ENCODE data around the gene PCK1. TPM values are rescaled to one million over a fixed set of nuclear protein-coding genes. Genes with fewer than 3 reads are reported as not detected.
A peak's percentile ranks its signal among the peaks of the same experiment; 100 is the strongest.

PCK1 gene
- total RNA-seq, 5 donors from 2014 or later (not counting 1 experiment from before 2014, with no cell fraction given): 0.25 to 0.53 (median 0.26) TPM; not detected in 2

DNA sequence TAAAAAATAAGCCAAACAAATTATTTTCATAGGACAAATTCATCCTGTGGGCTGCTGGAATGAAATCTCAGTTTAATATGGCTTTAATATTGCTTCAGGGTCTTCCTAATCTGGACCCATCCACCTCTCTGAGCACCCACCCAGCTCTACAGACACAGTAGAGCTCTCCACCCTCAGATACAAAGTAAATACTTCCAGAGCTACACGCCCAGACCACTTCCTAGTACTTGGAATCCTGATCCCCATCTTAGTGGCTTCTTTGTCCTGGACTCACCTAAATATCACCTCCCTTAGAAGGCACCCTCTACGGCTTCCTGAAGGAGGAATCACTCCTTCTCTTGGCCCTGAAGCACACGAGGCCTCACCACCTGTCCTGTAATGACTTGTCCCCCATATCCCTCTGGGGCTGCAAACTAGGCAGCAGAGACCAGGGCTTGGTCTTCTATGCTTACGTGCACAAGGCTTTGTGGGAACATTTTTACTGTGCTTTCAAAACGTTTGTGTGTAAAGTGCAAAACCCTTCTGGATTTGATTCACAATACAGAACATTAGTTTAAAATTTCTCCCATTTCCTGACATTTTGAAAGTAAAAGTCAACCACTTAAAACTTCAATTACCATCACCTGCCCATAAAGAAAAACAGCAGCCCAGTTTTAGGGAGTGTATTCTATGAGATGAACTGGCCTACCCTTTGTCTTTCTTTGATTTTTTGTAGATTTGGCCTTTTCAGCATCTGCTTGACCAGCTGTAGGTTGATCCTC, 38.4 kb upstream of the PCK1 start:
- CTCF ChIA-PET: no interaction called here
- POLR2A ChIA-PET: interaction anchor here in 1 of 2 donors (0.5 kb wide), 1 partner anchor 77 kb away, joined by 10 read pairs; no protein-coding TSS in a partner anchor
- no peak for DNase-seq
- Mint-ChIP-seq H3K27me3 (no peaks in the 10 kb centered on the region), H3K36me3 (no peaks in the 10 kb centered on the region), H3K27ac (no peak overlapping the region), H3K9me3 (no peaks in the 10 kb centered on the region), H3K4me1 (peaks cover 8 to 16% (median 11%) of the 10 kb centered on the region in 3 donors), H3K4me3 (no peak overlapping the region)
- Histone ChIP-seq H3K36me3 (ENCODE audit: control insufficient read depth in 2 of 2, extremely low read depth in 1 of 2, insufficient read depth in 1 of 2, low read length in 1 of 2) (no peaks in the 10 kb centered on the region), H3K27ac (ENCODE audit: low read length) (no peak overlapping the region), H3K27me3 (replicated peaks in 1 of 2; ENCODE audit: control insufficient read depth in 2 of 2, extremely low read depth in 1 of 2, insufficient read depth in 2 of 2, low read length in 1 of 2) (peaks cover 0 to 8% of the 10 kb centered on the region in 2 experiments), H3K9me3 (no peaks in the 10 kb centered on the region), H3K4me1 (ENCODE audit: control insufficient read depth in 1 of 2, extremely low read depth in 1 of 2, insufficient read depth in 2 of 2, low read length in 2 of 2) (no peaks in the 10 kb centered on the region), H3K4me3 (ENCODE audit: control insufficient read depth in 1 of 2, extremely low read depth in 1 of 2, low read length in 1 of 2) (no peak overlapping the region)
- no peak for ATAC-seq (replicated peaks in 1 of 4)
- WGBS (ENCODE audit: insufficient coverage): 48% methylated on average over 4 of the region's 5 CpGs

DNA sequence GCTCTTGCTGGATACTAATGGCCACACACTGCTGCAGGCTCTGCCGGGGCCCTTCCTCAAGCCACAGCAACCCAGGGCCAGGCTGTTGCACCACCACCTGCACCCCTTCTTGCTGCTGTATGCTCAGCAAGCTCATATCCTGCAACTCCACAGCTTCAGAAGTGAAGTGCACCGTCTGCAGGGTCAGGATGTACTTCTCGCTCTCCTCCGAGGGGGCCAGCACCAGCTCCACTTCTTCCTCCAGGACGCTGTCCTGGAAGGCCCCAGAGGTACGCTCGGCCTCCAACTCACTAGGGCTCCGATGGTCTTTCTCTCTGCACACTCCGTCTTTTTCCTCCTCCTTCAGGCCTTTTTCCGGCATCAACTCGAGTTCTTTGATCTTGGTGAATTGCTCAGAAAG, 37.1 kb upstream of the PCK1 start:
- H3K4me3 ChIP-seq (ENCODE audit: control insufficient read depth in 1 of 2, extremely low read depth in 1 of 2, low read length in 1 of 2): no peak overlapping the region
- Mint-ChIP-seq H3K9me3 (no peaks in the 10 kb centered on the region), H3K27me3 (no peaks in the 10 kb centered on the region), H3K27ac (no peak overlapping the region), H3K4me1 (peaks cover 8 to 16% (median 11%) of the 10 kb centered on the region in 3 donors), H3K36me3 (no peaks in the 10 kb centered on the region), H3K4me3 (no peak overlapping the region)
- DNase-seq (no peak), ATAC-seq (replicated peaks in 1 of 4) (no peak)
- 97% methylated on average over 9 of the region's 11 CpGs for WGBS (ENCODE audit: insufficient coverage)
- H3K36me3 ChIP-seq (ENCODE audit: control insufficient read depth in 2 of 2, extremely low read depth in 1 of 2, insufficient read depth in 1 of 2, low read length in 1 of 2): no peaks in the 10 kb centered on the region
- ChIA-PET CTCF (no interaction called here), POLR2A (no interaction called here)
- no peak overlapping the region for H3K27ac ChIP-seq (ENCODE audit: low read length)
- no peaks in the 10 kb centered on the region for H3K9me3 ChIP-seq
- H3K27me3 ChIP-seq (replicated peaks in 1 of 2; ENCODE audit: control insufficient read depth in 2 of 2, extremely low read depth in 1 of 2, insufficient read depth in 2 of 2, low read length in 1 of 2): peaks cover 0 to 8% of the 10 kb centered on the region in 2 experiments
- H3K4me1 ChIP-seq (ENCODE audit: control insufficient read depth in 1 of 2, extremely low read depth in 1 of 2, insufficient read depth in 2 of 2, low read length in 2 of 2): no peaks in the 10 kb centered on the region

DNA sequence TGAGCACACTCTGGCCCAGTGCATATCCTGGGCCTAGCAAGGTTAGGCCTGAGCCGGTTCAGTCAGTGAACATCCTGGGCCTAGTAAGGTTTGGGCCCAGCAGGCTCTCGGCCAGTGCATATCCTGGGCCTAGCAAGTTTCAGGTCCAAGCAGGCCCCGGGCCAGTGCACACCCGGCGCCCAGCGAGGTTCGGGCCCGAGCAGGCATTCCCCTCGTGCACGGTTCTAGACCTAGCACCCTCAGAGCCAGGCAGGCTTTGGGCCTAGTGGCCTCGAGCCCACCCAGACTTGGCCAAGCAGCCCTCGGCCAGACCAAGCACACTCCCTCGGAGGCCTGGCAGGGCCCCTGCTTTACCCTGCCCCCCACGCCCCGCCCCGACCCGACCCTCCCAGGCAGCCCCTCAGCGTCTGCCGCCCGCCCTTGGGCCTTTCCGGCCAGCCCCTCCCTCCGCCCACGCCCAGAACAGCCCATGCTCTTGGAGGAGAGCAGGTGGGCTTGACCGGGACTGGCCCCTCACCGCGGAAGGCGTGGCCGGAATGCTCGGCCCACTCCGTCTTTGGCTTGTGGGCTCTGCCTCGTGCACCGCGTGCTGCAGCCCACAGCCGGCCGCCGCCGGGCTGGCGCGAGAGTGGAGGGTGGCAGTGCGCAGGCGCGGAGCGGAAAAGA, 36.3 kb upstream of the PCK1 start, which contains the start of gene CTCFL:
TSS of gene CTCFL (minus strand) at position 630 of the 666 bp plus-strand sequence. CDS start 935 bp downstream, outside the sequence.
- 89% methylated on average over 25 of the region's 43 CpGs for WGBS (ENCODE audit: insufficient coverage)
- no peak within 1 kb of the TSS for H3K4me3 Mint-ChIP-seq
- H3K27me3 ChIP-seq (replicated peaks in 1 of 2; ENCODE audit: control insufficient read depth in 2 of 2, extremely low read depth in 1 of 2, insufficient read depth in 2 of 2, low read length in 1 of 2): peaks cover 0 to 8% of the 10 kb centered on the region in 2 experiments
- H3K9me3 Mint-ChIP-seq: no peaks in the 10 kb centered on the region
- DNase-seq (no peak), ATAC-seq (replicated peaks in 1 of 4) (no peak)
- H3K27me3 Mint-ChIP-seq: no peaks in the 10 kb centered on the region
- no peaks in the 10 kb centered on the region for H3K36me3 ChIP-seq (ENCODE audit: control insufficient read depth in 2 of 2, extremely low read depth in 1 of 2, insufficient read depth in 1 of 2, low read length in 1 of 2)
- H3K4me1 ChIP-seq (ENCODE audit: control insufficient read depth in 1 of 2, extremely low read depth in 1 of 2, insufficient read depth in 2 of 2, low read length in 2 of 2): no peaks in the 10 kb centered on the region
- H3K27ac Mint-ChIP-seq: no peak within 1 kb of the TSS
- H3K27ac ChIP-seq (ENCODE audit: low read length): no peak within 1 kb of the TSS
- peaks cover 8 to 16% (median 11%) of the 10 kb centered on the region in 3 donors for H3K4me1 Mint-ChIP-seq
- H3K36me3 Mint-ChIP-seq: no peaks in the 10 kb centered on the region
- H3K9me3 ChIP-seq: no peaks in the 10 kb centered on the region
- H3K4me3 ChIP-seq (ENCODE audit: control insufficient read depth in 1 of 2, extremely low read depth in 1 of 2, low read length in 1 of 2): no peak within 1 kb of the TSS
- ChIA-PET CTCF (no interaction called here), POLR2A (no interaction called here)

DNA sequence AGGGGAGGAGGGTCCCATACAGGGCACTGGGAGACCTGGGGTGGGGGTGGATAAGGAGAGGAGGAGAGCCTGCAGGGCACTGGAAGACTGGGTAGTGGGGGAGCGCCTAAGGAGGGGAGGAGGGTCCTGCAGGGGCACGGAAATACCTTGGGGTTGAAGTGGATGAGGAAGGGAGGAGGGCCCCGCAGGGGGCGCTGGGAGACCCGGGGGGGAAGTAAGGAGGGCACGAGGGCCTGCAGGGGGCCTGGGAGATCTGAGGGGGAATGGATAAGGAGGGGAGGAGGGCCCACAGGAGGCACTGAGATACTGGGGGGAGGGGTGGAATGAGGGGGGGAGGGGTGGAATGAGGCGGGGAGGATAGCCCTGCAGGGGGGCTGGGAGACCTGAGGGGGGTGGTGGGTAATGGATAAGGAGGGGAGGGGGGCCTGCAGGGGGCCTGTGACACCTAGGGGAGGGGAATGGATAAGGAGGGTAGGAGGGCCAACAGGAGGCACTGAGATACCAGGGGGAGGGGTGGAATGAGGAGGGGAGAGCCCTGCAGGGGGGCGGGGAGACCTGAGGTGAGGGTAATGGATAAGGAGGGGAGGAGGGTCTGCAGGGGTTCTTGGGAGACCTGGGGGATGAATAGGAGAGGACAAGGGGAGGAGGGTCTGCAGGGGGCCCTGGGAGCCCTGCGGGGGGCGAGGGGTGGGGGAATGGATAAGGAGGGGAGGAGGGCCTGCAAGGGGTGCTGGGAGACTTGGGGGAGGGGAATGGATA, 35.4 kb upstream of the PCK1 start:
- peaks cover 0 to 8% of the 10 kb centered on the region in 2 experiments for H3K27me3 ChIP-seq (replicated peaks in 1 of 2; ENCODE audit: control insufficient read depth in 2 of 2, extremely low read depth in 1 of 2, insufficient read depth in 2 of 2, low read length in 1 of 2)
- no peaks in the 10 kb centered on the region for H3K9me3 Mint-ChIP-seq
- no peak for ATAC-seq (replicated peaks in 1 of 4)

DNA sequence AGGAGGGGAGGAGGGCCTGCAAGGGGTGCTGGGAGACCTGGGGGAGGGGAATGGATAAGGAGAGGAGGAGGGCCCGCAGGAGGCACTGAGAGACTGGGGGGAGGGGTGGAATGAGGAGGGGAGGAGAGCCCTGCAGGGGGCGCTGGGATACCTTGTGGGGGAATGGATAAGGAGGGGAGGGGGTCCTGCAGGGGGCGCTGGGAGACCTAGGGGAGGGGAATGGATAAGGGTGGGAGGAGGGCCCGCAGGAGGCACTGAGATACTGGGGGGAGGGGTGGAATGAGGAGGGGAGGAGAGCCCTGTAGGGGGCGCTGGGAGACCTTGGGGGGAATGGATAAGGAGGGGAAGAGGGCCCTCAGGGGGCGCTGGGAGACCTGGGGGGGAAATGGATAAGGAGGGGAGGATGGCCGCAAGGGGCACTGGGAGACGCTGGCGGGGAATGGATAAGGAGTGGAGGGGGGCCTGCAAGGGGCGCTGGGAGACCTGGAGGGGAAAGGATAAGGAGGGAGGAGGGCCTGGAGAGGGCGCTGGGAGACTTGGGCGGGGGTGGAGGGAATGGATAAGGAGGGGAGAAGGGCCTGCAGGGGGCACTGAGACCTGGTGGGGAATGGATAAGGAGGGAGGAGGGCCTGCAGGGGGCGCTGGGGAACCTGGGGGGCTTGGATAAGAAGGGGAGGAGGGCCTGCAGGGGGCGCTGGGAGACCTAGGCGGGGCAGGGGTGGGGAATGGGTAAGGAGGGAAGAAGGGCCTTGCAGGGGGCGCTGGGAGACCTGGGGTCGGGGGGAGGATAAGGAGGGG, 34.6 kb upstream of the PCK1 start:
- H3K27ac Mint-ChIP-seq: no peak overlapping the region
- DNase-seq: peak in 5 of 35 experiments; percentile 4 to 10 (median 8)
- H3K4me1 Mint-ChIP-seq: peaks cover 8 to 16% (median 11%) of the 10 kb centered on the region in 3 donors
- no peaks in the 10 kb centered on the region for H3K9me3 ChIP-seq
- no peaks in the 10 kb centered on the region for H3K9me3 Mint-ChIP-seq
- 72% methylated on average over 12 of the region's 17 CpGs for WGBS (ENCODE audit: insufficient coverage)
- H3K36me3 Mint-ChIP-seq: no peaks in the 10 kb centered on the region
- POLR2A ChIA-PET: no interaction called here
- peaks cover 0 to 3% of the 10 kb centered on the region in 2 donors for H3K27me3 Mint-ChIP-seq
- no peak for ATAC-seq (replicated peaks in 1 of 4)
- no peak overlapping the region for H3K4me3 Mint-ChIP-seq
- H3K4me1 ChIP-seq (ENCODE audit: control insufficient read depth in 1 of 2, extremely low read depth in 1 of 2, insufficient read depth in 2 of 2, low read length in 2 of 2): no peaks in the 10 kb centered on the region
- no peak overlapping the region for H3K27ac ChIP-seq (ENCODE audit: low read length)
- H3K4me3 ChIP-seq (ENCODE audit: control insufficient read depth in 1 of 2, extremely low read depth in 1 of 2, low read length in 1 of 2): no peak overlapping the region
- H3K27me3 ChIP-seq (replicated peaks in 1 of 2; ENCODE audit: control insufficient read depth in 2 of 2, extremely low read depth in 1 of 2, insufficient read depth in 2 of 2, low read length in 1 of 2): peaks cover 0 to 8% of the 10 kb centered on the region in 2 experiments
- CTCF ChIA-PET: no interaction called here
- H3K36me3 ChIP-seq (ENCODE audit: control insufficient read depth in 2 of 2, extremely low read depth in 1 of 2, insufficient read depth in 1 of 2, low read length in 1 of 2): no peaks in the 10 kb centered on the region

More for the DNA sequence above, 35.4 kb upstream of the PCK1 start:
- Mint-ChIP-seq H3K4me3 (no peak overlapping the region), H3K36me3 (no peaks in the 10 kb centered on the region), H3K4me1 (peaks cover 8 to 16% (median 11%) of the 10 kb centered on the region in 3 donors), H3K27me3 (no peaks in the 10 kb centered on the region), H3K27ac (no peak overlapping the region)
- H3K4me1 ChIP-seq (ENCODE audit: control insufficient read depth in 1 of 2, extremely low read depth in 1 of 2, insufficient read depth in 2 of 2, low read length in 2 of 2): no peaks in the 10 kb centered on the region
- no peaks in the 10 kb centered on the region for H3K36me3 ChIP-seq (ENCODE audit: control insufficient read depth in 2 of 2, extremely low read depth in 1 of 2, insufficient read depth in 1 of 2, low read length in 1 of 2)
- H3K4me3 ChIP-seq (ENCODE audit: control insufficient read depth in 1 of 2, extremely low read depth in 1 of 2, low read length in 1 of 2): no peak overlapping the region
- ChIA-PET POLR2A (no interaction called here), CTCF (no interaction called here)
- no peak overlapping the region for H3K27ac ChIP-seq (ENCODE audit: low read length)
- no peak for DNase-seq
- 100% methylated on average over 2 of the region's 10 CpGs for WGBS (ENCODE audit: insufficient coverage)
- no peaks in the 10 kb centered on the region for H3K9me3 ChIP-seq
